Endothelial cell of umbilical vein (primary cell): Measurements from ENCODE around the gene CHMP4B. TPM values are rescaled to one million over a fixed set of nuclear protein-coding genes. Genes with fewer than 3 reads are reported as not detected.

Source experiments
- BruUV-seq: library from RNA; stranded (reverse); fragments of 400-500 nt; replicated peaks from 2 replicates; lab custom pipeline; 2021; lab: Mats Ljungman, UMichigan
- CTCF ChIA-PET: fragments of 300-600, 350-600 bp; sonication (Branson Sonifier 250); formaldehyde crosslinking; loops from one replicate; lab custom pipeline; 2021; ENCODE audit warnings: antibody characterized with exemption, inconsistent platforms; lab: Charles Lee
- POLR2A ChIA-PET: fragments of 300-600, 350-600 bp; sonication (Branson Sonifier 250); formaldehyde crosslinking; loops from one replicate; lab custom pipeline; 2021; ENCODE audit warnings: antibody characterized with exemption, inconsistent platforms; lab: Charles Lee
- DNase-seq: peaks from one replicate; pipeline ENCODE4 v3.0.0-alpha.2; 2011; ENCODE audit warnings: low read depth, low spot score
- FAIRE-seq: peaks from 2 replicates; lab custom pipeline; 2011; peaks lifted over from hg19 to GRCh38; lab: Jason Lieb, UNC
- H2AFZ ChIP-seq: 2 replicates; pipeline ENCODE4 v1.6.0; 2012; ENCODE audit warnings: low read depth, low read length, control low read depth, inconsistent platforms
- H3K27ac ChIP-seq: 2 replicates; pipeline ENCODE4 v1.5.1; 2011; ENCODE audit warnings: low read depth, mild to moderate bottlenecking, control low read depth, low read length, moderate library complexity; ENCODE audit not compliant: insufficient read depth
- H3K27me3 ChIP-seq, 2 experiments: 2 replicates each; pipeline versions ENCODE4 v1.6.0 to v1.6.1; 2011; ENCODE audit warnings: low read length in 2 of 2, mixed read lengths in 1 of 2; ENCODE audit not compliant: control insufficient read depth in 2 of 2, insufficient read depth in 2 of 2
- H3K36me3 ChIP-seq, 2 experiments: 2 replicates in 1 of 2; 3 replicates in 1 of 2; pipeline ENCODE4 v1.5.1; 2011; ENCODE audit warnings: low read length in 2 of 2, mild to moderate bottlenecking in 1 of 2, moderate library complexity in 1 of 2; ENCODE audit not compliant: control insufficient read depth in 2 of 2, insufficient read depth in 2 of 2; ENCODE audit errors: extremely low read depth in 1 of 2
- H3K4me1 ChIP-seq: 3 replicates; pipeline ENCODE4 v1.5.1; 2011; ENCODE audit warnings: mild to moderate bottlenecking, low read length; ENCODE audit not compliant: control insufficient read depth, insufficient read depth; ENCODE audit errors: extremely low read depth
- H3K4me2 ChIP-seq: 2 replicates; pipeline ENCODE4 v1.6.1; 2011; ENCODE audit warnings: low read length, control low read depth, mixed read lengths; ENCODE audit not compliant: insufficient read depth
- H3K4me3 ChIP-seq, 3 experiments: fragments of 200-600 bp in 1 of 3; sonication (generic), shearing (Covaris generic) in 1 of 3; replicated peaks in 1 of 3; 2 replicates each; pipeline ENCODE4 v1.5.1; 2011 to 2016; ENCODE audit warnings: control low read depth in 3 of 3, low read length in 3 of 3, mild to moderate bottlenecking in 2 of 3, inconsistent platforms in 1 of 3, low read depth in 1 of 3, moderate library complexity in 1 of 3; ENCODE audit not compliant: insufficient read depth in 1 of 3
- H3K79me2 ChIP-seq: 2 replicates; pipeline ENCODE4 v1.6.0; 2012; ENCODE audit warnings: low read length, inconsistent platforms; ENCODE audit not compliant: control insufficient read depth, insufficient read depth
- H3K9ac ChIP-seq: replicated peaks from 2 replicates; pipeline ENCODE3; 2011; ENCODE audit warnings: low read length, control low read depth; ENCODE audit not compliant: insufficient read depth; ENCODE audit errors: extremely low read depth
- H3K9me1 ChIP-seq: replicated peaks from 3 replicates; pipeline ENCODE4 v1.6.0; 2011; ENCODE audit warnings: mild to moderate bottlenecking, low read length; ENCODE audit not compliant: control insufficient read depth, insufficient read depth; ENCODE audit errors: extremely low read depth
- H3K9me3 ChIP-seq: replicated peaks from 2 replicates; pipeline ENCODE4 v1.5.1; 2012; ENCODE audit warnings: low read length, inconsistent platforms; ENCODE audit not compliant: control insufficient read depth, insufficient read depth
- H4K20me1 ChIP-seq: replicated peaks from 2 replicates; pipeline ENCODE3; 2011; ENCODE audit warnings: mild to moderate bottlenecking, low read length; ENCODE audit not compliant: control insufficient read depth, insufficient read depth; ENCODE audit errors: extremely low read depth
- EZH2 ChIP-seq: IDR thresholded peaks from 2 replicates; pipeline ENCODE4 v1.6.1; 2012; ENCODE audit warnings: borderline replicate concordance, low read depth, mild to moderate bottlenecking, moderate library complexity, low read length, inconsistent platforms; ENCODE audit not compliant: severe bottlenecking
- FOS ChIP-seq: IDR thresholded peaks from 2 replicates; pipeline ENCODE4 v1.6.1; 2011; ENCODE audit warnings: mild to moderate bottlenecking, low read length, moderate library complexity, borderline replicate concordance; ENCODE audit not compliant: insufficient read depth
- POLR2A ChIP-seq: IDR thresholded peaks from 2 replicates; pipeline ENCODE4 v1.6.1; 2012; ENCODE audit warnings: low read depth, mild to moderate bottlenecking, control low read depth, low read length
- dilution Hi-C: fragments of 300-500 bp; cut with MboI; formaldehyde crosslinking; loops from one replicate; pipeline ENCODE4 v1.15.0; 2019; ENCODE audit warnings: low sequenced_read_pairs; ENCODE audit not compliant: extremely low pct_ligation_motif_present
- intact Hi-C: fragments of 100-400 bp; cut with micrococcal nuclease; formaldehyde crosslinking; loops from one replicate; pipeline ENCODE4 v1.10.0; 2022
- polyA plus RNA-seq, 4 experiments: library from polyadenylated mRNA; depleted of rRNA in 3 of 4; stranded (reverse) in 3 of 4; unstranded in 1 of 4; fragments of >200 nt; gene quantifications; 2 replicates each; pipeline versions ENCODE4 v1.2.1 to v1.2.3, GENCODE V29; 2011 to 2012; ENCODE audit warnings: missing spikeins in 1 of 4
- total RNA-seq: library from RNA; stranded (reverse); gene quantifications from 2 replicates; pipeline ENCODE4 v1.2.3, GENCODE V29; 2021
- TF ChIP-seq, protein P1 (sequence below), 2 donors: IDR thresholded peaks; 1 replicate in 1 of 2; 2 replicates in 1 of 2; pipeline ENCODE4 v1.5.1; 2011; ENCODE audit warnings: low read length in 2 of 2, mild to moderate bottlenecking in 2 of 2, moderate library complexity in 2 of 2, control low read depth in 1 of 2, inconsistent platforms in 1 of 2, low read depth in 1 of 2; ENCODE audit not compliant: insufficient read depth in 1 of 2; ENCODE audit errors: extremely low read depth in 1 of 2
- TF ChIP-seq, protein P2 (sequence below): IDR thresholded peaks from 2 replicates; pipeline ENCODE4 v1.6.1; 2011; ENCODE audit not compliant: insufficient read depth, insufficient read length

The CHMP4B gene
- total and polyA plus RNA-seq, 2 donors (not counting 3 experiments of a cell fraction or from before 2014, with no cell fraction given), result 64.7 to 112 TPM

DNA sequence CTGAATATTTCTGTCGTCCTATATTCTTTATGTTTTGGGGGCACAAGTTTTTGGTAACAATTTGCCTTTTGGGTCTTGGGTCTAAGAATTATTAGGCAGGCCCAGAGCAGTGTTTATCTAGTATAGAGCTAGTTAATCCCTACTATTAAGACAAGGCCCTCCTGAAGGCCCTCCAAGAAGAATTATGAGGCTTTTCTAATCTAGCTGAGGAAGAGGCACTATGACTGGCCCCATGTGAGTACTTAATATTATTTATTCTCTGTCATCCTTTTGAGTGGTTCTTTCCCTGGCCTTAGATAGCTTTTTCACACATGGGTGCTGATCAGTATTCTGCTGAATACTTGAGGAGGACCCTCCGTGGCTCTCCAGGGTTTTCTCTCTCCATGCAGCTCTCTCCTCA, 25.1 kb downstream of the CHMP4B start:
- Histone ChIP-seq H3K4me2 (no peak overlapping the region), H3K27ac (no peak overlapping the region)
- no TSS peak for BruUV-seq

More for the DNA sequence above, 25.1 kb downstream of the CHMP4B start:
- Histone ChIP-seq H3K9me3 (no peaks in the 10 kb centered on the region), H3K4me3 (no peak overlapping the region), H2AFZ (no peak overlapping the region), H3K9me1 (no peaks in the 10 kb centered on the region), H3K4me1 (peaks cover 23% of the 10 kb centered on the region), H3K27me3 (no peaks in the 10 kb centered on the region), H3K79me2 (peaks cover 96% of the 10 kb centered on the region), H4K20me1 (peaks cover 24% of the 10 kb centered on the region), H3K9ac (no peak overlapping the region), H3K36me3 (peaks cover 0 to 4% of the 10 kb centered on the region in 2 experiments)
- intact Hi-C loops, result no loop called here
- FAIRE-seq (no peak), DNase-seq (no peak)
- dilution Hi-C loops, result no loop called here
- ChIA-PET CTCF (interaction anchor here (0.6 to 1.4 kb wide), 2 partner anchors 10 to 17 kb away, joined by 3 to 5 read pairs; no protein-coding TSS in a partner anchor), POLR2A (no interaction called here)
- TF ChIP-seq, protein P1, sequence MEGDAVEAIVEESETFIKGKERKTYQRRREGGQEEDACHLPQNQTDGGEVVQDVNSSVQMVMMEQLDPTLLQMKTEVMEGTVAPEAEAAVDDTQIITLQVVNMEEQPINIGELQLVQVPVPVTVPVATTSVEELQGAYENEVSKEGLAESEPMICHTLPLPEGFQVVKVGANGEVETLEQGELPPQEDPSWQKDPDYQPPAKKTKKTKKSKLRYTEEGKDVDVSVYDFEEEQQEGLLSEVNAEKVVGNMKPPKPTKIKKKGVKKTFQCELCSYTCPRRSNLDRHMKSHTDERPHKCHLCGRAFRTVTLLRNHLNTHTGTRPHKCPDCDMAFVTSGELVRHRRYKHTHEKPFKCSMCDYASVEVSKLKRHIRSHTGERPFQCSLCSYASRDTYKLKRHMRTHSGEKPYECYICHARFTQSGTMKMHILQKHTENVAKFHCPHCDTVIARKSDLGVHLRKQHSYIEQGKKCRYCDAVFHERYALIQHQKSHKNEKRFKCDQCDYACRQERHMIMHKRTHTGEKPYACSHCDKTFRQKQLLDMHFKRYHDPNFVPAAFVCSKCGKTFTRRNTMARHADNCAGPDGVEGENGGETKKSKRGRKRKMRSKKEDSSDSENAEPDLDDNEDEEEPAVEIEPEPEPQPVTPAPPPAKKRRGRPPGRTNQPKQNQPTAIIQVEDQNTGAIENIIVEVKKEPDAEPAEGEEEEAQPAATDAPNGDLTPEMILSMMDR (IDR thresholded peaks at IDR 0.05; ENCODE audit: extremely low read depth in 1 of 2, insufficient read depth in 1 of 2, low read depth in 1 of 2, low read length in 2 of 2), result no peak
- TF ChIP-seq EZH2 (no peak), POLR2A (no peak), FOS (no peak)
- TF ChIP-seq, protein P2, sequence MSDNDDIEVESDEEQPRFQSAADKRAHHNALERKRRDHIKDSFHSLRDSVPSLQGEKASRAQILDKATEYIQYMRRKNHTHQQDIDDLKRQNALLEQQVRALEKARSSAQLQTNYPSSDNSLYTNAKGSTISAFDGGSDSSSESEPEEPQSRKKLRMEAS, result no peak
